PC-9 (cell line): ENCODE results near the gene PCSK5. TPM values are rescaled to one million over a fixed set of nuclear protein-coding genes. Genes with fewer than 3 reads are reported as not detected.

Experiments
- BruUV-seq: library from RNA; stranded (reverse); fragments of 400-500 nt; replicated peaks from 2 replicates; lab custom pipeline; 2021; lab: Mats Ljungman, UMichigan
- CTCF ChIA-PET: fragments of 300-600 bp; sonication (Branson Sonifier 250); formaldehyde crosslinking; loops from one replicate; lab custom pipeline; 2022; ENCODE audit warnings: antibody characterized with exemption; lab: Charles Lee
- POLR2A ChIA-PET: fragments of 300-600 bp; sonication (Branson Sonifier 250); formaldehyde crosslinking; loops from one replicate; lab custom pipeline; 2022; ENCODE audit warnings: antibody characterized with exemption; ENCODE audit not compliant: unreplicated experiment; lab: Charles Lee
- DNase-seq, 2 experiments: peaks; one replicate each; pipeline versions ENCODE4 v3.0.0 to v3.0.0-alpha.2; 2015 to 2022; ENCODE audit warnings: mixed read lengths in 1 of 2
- H2AFZ ChIP-seq: fragments of 200-600 bp; sonication (generic); 2 replicates; pipeline ENCODE4 v1.8.1; 2017; ENCODE audit warnings: antibody characterized with exemption
- H3F3A ChIP-seq: fragments of 200-600 bp; sonication (generic); 2 replicates; pipeline ENCODE4 v1.8.1; 2017; ENCODE audit warnings: antibody characterized with exemption, mild to moderate bottlenecking, low read depth; ENCODE audit not compliant: insufficient read depth
- H3K27ac ChIP-seq: fragments of 200-600 bp; sonication (generic); 2 replicates; pipeline ENCODE4 v1.6.1; 2016; ENCODE audit warnings: mixed run types
- H3K27me3 ChIP-seq: fragments of 200-600 bp; sonication (generic); 2 replicates; pipeline ENCODE4 v1.6.1; 2016; ENCODE audit warnings: low read depth, mixed run types; ENCODE audit not compliant: insufficient read depth
- H3K36me3 ChIP-seq: fragments of 200-600 bp; sonication (generic); 2 replicates; pipeline ENCODE4 v1.6.1; 2016; ENCODE audit warnings: low read depth, mixed run types
- H3K4me1 ChIP-seq: fragments of 200-600 bp; sonication (generic); replicated peaks from 2 replicates; pipeline ENCODE4 v1.6.1; 2016; ENCODE audit warnings: mixed run types; ENCODE audit not compliant: insufficient read depth
- H3K4me2 ChIP-seq: fragments of 200-600 bp; sonication (generic); 2 replicates; pipeline ENCODE4 v1.6.1; 2017; ENCODE audit warnings: mixed run types
- H3K4me3 ChIP-seq: fragments of 200-600 bp; sonication (generic); 2 replicates; pipeline ENCODE4 v1.6.1; 2016; ENCODE audit warnings: mixed run types
- H3K79me2 ChIP-seq: fragments of 200-600 bp; sonication (generic); 2 replicates; pipeline ENCODE4 v1.6.1; 2017; ENCODE audit warnings: low read depth, mixed run types
- H3K9me2 ChIP-seq: fragments of 200-600 bp; sonication (generic); 2 replicates; pipeline ENCODE4 v1.8.1; 2017; ENCODE audit warnings: mild to moderate bottlenecking; ENCODE audit not compliant: insufficient read depth
- H3K9me3 ChIP-seq: fragments of 200-600 bp; sonication (generic); 2 replicates; pipeline ENCODE4 v1.8.1; 2016; ENCODE audit warnings: low read depth; ENCODE audit not compliant: insufficient read depth
- H4K20me1 ChIP-seq: fragments of 200-600 bp; sonication (generic); 2 replicates; pipeline ENCODE4 v1.8.1; 2017; ENCODE audit not compliant: insufficient read depth
- EZH2 ChIP-seq: fragments of 200-600 bp; sonication (generic); IDR thresholded peaks from 2 replicates; pipeline ENCODE4 v1.8.0; 2017; ENCODE audit warnings: antibody characterized with exemption, low read depth
- intact Hi-C: fragments of 100-400 bp; cut with micrococcal nuclease; formaldehyde crosslinking; loops from one replicate; pipeline ENCODE4 v1.10.0; 2022; ENCODE audit not compliant: unreplicated experiment
- total RNA-seq: library from RNA; stranded (reverse); gene quantifications from 2 replicates; pipeline ENCODE4 v1.2.3, GENCODE V29; 2021
- TF ChIP-seq, protein P1 (sequence below): fragments of 200-600 bp; sonication (generic); conservative IDR thresholded peaks from 2 replicates; pipeline ENCODE4 v1.6.1; 2017; ENCODE audit warnings: mixed run types, antibody characterized with exemption, mild to moderate bottlenecking, moderate library complexity

PCSK5 gene
- total RNA-seq, 1 experiment from 2014 or later: 8.2 TPM

DNA sequence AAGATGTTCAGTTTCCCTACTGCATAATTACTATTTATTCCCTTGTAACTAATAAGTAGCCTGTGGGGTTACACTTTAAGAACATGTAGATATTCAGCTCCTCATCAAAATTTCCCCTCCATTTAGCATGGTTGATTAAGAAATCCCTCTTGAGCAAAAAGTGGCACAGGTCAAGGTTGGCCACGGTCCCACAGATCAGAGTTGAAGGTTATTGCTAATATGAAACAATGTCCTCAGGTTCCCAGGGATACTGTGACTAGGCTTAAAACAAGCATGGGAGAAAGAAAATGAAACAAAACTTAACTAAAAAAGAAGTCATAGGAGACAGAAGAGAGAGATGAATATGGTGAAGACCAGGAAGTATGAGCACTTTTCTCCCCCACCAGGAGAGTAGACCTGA is 439.6 kb downstream of the PCSK5 start:
- H3K9me2 ChIP-seq: no peaks in the 10 kb centered on the region
- H2AFZ ChIP-seq: no peak overlapping the region
- TF ChIP-seq, protein P1, sequence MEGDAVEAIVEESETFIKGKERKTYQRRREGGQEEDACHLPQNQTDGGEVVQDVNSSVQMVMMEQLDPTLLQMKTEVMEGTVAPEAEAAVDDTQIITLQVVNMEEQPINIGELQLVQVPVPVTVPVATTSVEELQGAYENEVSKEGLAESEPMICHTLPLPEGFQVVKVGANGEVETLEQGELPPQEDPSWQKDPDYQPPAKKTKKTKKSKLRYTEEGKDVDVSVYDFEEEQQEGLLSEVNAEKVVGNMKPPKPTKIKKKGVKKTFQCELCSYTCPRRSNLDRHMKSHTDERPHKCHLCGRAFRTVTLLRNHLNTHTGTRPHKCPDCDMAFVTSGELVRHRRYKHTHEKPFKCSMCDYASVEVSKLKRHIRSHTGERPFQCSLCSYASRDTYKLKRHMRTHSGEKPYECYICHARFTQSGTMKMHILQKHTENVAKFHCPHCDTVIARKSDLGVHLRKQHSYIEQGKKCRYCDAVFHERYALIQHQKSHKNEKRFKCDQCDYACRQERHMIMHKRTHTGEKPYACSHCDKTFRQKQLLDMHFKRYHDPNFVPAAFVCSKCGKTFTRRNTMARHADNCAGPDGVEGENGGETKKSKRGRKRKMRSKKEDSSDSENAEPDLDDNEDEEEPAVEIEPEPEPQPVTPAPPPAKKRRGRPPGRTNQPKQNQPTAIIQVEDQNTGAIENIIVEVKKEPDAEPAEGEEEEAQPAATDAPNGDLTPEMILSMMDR: no peak
- TF ChIP-seq EZH2: no peak
- H3K79me2 ChIP-seq: no peaks in the 10 kb centered on the region
- no peaks in the 10 kb centered on the region for H3F3A ChIP-seq
- H3K9me3 ChIP-seq: no peaks in the 10 kb centered on the region
- ChIA-PET POLR2A (no interaction called here), CTCF (interaction anchor here (0.6 kb wide), 1 partner anchor 759 kb away, joined by 3 read pairs; no protein-coding TSS in a partner anchor)
- intact Hi-C loops: no loop called here
- no peaks in the 10 kb centered on the region for H4K20me1 ChIP-seq
- BruUV-seq: no TSS peak
- no peaks in the 10 kb centered on the region for H3K27me3 ChIP-seq
- no peak for DNase-seq
- H3K36me3 ChIP-seq: no peaks in the 10 kb centered on the region
- H3K4me1 ChIP-seq: no peaks in the 10 kb centered on the region
- H3K27ac ChIP-seq: no peak overlapping the region
- no peak overlapping the region for H3K4me2 ChIP-seq
- H3K4me3 ChIP-seq: no peak overlapping the region

DNA sequence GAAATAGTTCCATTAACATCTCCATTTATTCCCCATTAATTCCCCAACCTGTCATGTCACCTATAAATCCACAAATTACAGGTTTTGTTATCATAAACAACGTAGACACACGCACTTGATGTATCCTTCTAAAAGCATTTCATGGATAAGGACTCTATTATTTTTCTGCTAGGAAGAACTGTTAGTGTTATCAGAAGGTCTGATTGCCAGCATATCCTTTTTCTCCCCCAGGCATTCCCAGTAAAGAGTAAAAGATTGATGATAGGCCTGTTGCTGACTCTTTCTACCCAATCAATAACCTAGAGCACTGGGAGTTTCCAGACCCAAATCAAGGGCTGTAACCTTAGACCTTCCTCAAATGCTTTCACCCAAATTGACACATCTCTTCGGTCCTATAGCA is 442.9 kb downstream of the PCSK5 start:
- no peak for TF ChIP-seq EZH2
- TF ChIP-seq, protein P1: no peak
- ChIA-PET POLR2A (no interaction called here), CTCF (no interaction called here)
- intact Hi-C loops: no loop called here
- BruUV-seq: no TSS peak
- H3K9me2 ChIP-seq: no peaks in the 10 kb centered on the region
- H3K4me1 ChIP-seq: no peaks in the 10 kb centered on the region
- no peaks in the 10 kb centered on the region for H3K79me2 ChIP-seq
- no peak for DNase-seq
- no peaks in the 10 kb centered on the region for H4K20me1 ChIP-seq
- no peak overlapping the region for H3K4me3 ChIP-seq
- H3K4me2 ChIP-seq: no peak overlapping the region
- no peak overlapping the region for H3K27ac ChIP-seq
- no peak overlapping the region for H2AFZ ChIP-seq
- H3K9me3 ChIP-seq: no peaks in the 10 kb centered on the region
- no peaks in the 10 kb centered on the region for H3K36me3 ChIP-seq
- H3F3A ChIP-seq: no peaks in the 10 kb centered on the region
- no peaks in the 10 kb centered on the region for H3K27me3 ChIP-seq

DNA sequence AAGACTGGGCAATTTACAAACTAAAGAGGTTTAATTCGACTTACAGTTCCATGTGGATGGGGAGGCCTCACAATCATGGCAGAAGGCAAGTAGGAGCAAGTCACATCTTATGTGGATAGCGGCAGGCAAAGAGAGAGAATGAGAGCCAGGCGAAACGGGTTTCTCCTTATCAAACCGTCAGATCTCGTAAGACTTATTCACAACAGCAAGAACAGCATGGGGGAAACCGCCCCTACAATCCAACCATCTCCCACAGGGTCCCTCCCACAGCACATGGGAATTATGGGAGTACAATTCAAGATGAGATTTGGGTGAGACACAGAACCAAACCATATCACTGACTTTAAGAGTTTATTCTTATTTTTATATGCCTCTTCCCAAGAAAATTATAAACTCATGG is 443.5 kb downstream of the PCSK5 start:
- intact Hi-C loops: no loop called here
- Histone ChIP-seq H3K4me1 (no peaks in the 10 kb centered on the region), H3K4me3 (no peak overlapping the region), H3K27me3 (no peaks in the 10 kb centered on the region), H3K9me3 (no peaks in the 10 kb centered on the region), H3K36me3 (no peaks in the 10 kb centered on the region), H3F3A (no peaks in the 10 kb centered on the region), H3K79me2 (no peaks in the 10 kb centered on the region), H3K27ac (no peak overlapping the region), H4K20me1 (no peaks in the 10 kb centered on the region), H3K9me2 (no peaks in the 10 kb centered on the region), H3K4me2 (no peak overlapping the region), H2AFZ (no peak overlapping the region)
- ChIA-PET CTCF (no interaction called here), POLR2A (no interaction called here)
- BruUV-seq: no TSS peak
- DNase-seq: no peak
- TF ChIP-seq EZH2: no peak
- TF ChIP-seq, protein P1: no peak
